SK-N-DZ (cell line): ENCODE measurements around the gene RUFY4. TPM values are rescaled to one million over a fixed set of nuclear protein-coding genes. Genes with fewer than 3 reads are reported as not detected.

Experiments used
- DNase-seq: peaks from one replicate; pipeline ENCODE4 v3.0.0-alpha.2; 2015; ENCODE audit warnings: low spot score
- polyA plus RNA-seq, 2 experiments: library from polyadenylated mRNA; depleted of rRNA; stranded (reverse); fragments of >200 nt; gene quantifications; 2 replicates each; pipeline ENCODE4 v1.2.3, GENCODE V29; 2014

The RUFY4 gene
- polyA plus RNA-seq (2014; cell fraction: cytosol; rRNA removed): 0.39 TPM in 1 of 2 replicates, not detected in the other
- polyA plus RNA-seq (2014; cell fraction: nucleus; rRNA removed): 1.1 and 2.0 TPM in 2 replicates

DNA sequence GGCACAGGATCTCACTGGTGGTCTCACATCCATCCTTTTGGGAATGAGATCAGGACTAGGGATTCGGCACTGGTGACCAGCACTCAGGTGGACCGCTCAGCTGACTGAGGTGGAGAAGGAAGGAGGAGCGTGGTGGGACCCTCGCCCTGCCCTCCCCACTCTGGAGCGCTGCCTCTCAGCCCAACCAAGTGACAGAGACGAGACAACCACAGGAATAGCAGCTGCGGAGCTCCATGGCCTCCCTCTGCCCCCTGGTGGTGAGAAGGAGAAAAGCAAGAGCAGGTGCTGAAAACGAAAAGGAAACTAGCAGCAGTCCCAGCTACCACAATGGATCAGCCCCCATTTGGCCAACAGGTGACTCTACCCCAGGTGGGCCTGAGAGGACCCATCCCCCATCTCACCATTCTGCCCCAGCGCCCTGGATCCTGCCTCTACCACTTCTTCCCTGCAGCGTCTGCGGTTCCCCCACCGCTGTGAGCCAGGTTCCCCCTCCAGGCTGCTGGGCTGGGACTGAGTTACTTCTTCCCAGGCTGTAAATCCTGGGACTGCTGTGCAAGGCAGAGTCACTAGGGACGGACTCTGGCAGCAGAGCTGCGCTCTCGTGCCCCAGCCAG lies at the start of gene RUFY4:
Gene RUFY4, plus strand, starts transcription at position 533 of the 614 bp plus-strand sequence. CDS start 1,353 bp downstream, outside the sequence.
- DNase-seq: peak; percentile 79

GRCh38 chr2:218019411-218020060 lies 49.5 kb upstream of the RUFY4 start:
- no peak for DNase-seq

DNA sequence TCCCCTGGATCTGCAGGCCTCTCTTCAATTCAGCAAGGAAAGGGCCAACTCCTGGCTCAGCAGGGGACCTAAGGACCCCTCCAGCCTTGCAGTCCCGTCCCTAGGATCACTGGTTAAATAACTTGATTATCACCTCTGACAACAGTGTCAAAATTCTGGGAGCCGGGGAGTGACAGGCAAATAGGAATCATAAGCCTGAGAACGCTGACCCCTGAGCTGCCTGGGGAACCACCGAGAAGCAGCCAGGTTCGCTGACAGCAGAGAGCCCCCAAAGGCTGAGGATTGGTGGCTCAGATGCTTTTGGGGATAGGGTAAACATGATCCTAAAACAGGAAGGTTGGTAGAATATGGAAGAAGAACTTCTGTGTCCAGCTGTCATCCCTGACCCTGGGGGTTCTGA lies 48.8 kb upstream of the RUFY4 start:
- DNase-seq: no peak

GRCh38 chr2:218020966-218021535 lies 48.0 kb upstream of the RUFY4 start:
- DNase-seq: no peak

DNA sequence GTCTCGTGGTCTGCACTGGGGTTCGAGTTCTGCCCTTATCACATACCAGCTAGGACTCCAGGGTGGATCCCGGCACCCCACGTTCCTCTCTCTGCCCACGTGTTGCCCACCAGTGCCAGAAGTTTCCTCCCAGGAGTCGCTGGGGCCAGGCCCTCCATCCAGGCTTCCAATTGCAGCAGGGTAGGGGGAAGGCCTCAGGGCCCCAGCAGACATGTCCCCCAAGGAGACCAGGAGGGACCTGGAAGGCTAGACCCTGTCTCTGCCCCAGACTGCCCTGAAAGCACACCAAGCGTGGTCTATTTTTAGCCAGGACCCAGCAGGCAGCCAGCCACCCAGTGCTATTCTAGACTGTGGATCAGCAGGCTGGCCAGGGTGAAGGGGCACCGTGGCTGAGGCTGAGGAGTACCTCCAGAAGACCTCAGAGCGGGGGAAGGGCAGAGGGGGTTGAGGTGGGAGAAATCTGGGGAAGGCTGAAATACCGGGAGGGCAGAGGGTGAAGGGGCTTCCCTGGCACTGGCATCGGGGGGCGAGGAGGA lies 47.4 kb upstream of the RUFY4 start:
- DNase-seq: no peak

- DNase-seq: no peak
Measured at GRCh38 chr2:218022131-218022850, 46.8 kb upstream of the RUFY4 start.

GRCh38 chr2:218022851-218023530 lies 46.1 kb upstream of the RUFY4 start:
- DNase-seq: no peak

- DNase-seq: no peak
Measured at GRCh38 chr2:218023636-218024035, 45.4 kb upstream of the RUFY4 start.

DNA sequence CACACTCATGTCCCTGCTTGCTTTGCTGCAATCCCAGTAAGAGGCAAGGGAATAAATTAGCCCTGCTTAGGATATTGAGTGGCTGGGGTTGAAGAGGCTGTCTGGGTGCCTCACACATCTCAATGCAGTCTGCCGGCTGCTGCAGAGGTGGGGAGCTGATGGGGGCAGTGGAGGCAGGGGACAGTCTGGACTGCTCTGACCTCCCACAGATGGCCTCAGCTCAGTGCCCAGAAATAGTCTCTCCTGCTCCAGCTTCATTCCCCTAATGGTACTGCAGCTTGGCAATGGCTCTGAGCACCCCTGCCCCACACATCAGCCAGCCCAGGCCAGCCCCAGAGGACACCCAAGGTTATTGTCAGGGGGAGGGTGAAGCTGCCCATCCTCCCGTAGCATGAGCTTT lies 44.7 kb upstream of the RUFY4 start:
- DNase-seq: no peak

DNA sequence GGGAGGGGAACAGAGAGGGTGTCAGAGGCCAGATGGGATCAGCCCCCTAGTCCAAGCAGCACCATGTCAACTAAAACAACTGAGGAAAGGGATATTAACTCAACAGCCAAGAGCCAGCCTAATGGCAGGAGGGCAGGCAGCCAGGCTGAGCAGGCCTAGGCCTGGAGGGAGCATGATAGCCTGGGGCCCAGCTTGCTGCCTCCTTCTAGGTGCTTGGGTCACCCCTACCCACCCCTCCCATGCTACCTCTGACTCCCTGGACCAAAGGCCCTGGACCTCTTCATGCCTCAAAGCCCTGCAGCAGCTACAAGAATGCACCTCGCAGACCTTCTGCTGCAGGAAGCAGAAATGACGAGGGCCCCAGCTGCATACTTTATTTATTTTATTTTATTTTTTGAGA lies 44.2 kb upstream of the RUFY4 start:
- DNase-seq: no peak

DNA sequence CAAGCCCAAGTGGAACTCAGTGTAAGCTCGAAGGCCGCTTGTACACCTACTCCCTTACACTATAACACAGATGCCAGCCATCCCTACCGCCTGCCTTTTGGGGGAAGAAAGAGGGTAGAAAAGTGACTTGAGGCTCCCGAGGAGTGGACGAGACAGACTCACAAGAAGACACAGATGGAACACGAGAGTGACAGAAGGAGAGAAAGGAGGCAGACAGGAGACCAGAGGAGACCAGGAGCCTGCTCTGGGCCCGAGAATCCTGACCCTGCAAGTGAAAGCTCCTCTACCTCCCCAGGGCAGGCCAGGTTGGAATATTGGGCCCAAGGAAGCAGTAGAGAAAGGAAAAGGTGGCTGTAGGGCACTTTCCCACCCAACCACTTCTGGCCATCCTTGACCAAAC lies 42.8 kb upstream of the RUFY4 start:
- DNase-seq: no peak

- DNase-seq: no peak
Measured at GRCh38 chr2:218026676-218027425, 42.2 kb upstream of the RUFY4 start.

GRCh38 chr2:218027426-218028188 lies 41.4 kb upstream of the RUFY4 start:
- no peak for DNase-seq

GRCh38 chr2:218028189-218028495 lies 40.9 kb upstream of the RUFY4 start:
- no peak for DNase-seq

GRCh38 chr2:218028562-218029348 lies 40.3 kb upstream of the RUFY4 start:
- no peak for DNase-seq

DNA sequence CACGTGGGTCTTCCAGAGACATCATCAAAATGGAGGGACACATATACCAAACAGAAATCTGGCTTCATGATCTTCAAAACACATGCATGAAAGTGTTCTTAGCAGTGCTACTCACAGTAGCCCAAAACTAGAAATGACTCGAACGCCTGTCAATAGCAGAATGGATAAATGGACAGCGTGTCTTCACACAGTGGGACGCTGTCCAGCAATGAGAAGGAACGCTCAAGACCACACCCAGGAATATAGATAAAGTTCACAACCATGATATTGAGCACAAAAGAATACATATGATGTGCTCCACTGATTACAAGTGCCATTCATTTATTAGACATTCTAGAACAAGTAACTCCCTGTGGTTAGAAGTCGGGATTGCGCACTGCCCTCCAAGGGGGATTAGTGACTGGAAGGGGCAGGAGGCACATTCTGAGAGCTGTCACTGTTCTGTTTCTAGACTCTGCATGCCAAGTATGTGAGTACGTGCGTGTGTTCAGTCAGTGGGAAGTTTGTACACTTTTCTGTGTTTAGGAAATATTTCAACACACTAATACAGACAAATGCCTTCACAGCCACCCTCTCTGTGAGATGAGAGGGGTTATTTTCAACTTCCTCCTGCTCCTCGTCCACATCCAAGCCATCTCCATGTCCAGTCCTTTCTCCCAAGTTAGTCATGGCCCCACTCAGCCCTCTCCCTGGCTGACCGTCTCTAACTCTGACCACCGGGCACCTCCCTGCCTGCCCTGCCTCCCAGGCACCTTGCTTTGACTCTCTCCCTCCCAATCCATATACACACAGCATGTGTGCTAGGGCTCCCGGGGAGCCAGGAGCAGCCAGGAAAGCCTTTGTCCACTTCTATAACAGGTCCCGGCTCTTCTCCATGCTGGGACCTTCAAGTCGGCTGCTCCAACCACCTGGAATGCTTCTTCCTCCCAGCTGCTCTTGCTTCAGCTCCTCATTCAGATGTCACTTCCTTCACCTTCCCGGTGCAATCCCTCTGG lies 39.4 kb upstream of the RUFY4 start:
- no peak for DNase-seq

GRCh38 chr2:218030409-218031195 lies 38.5 kb upstream of the RUFY4 start:
- no peak for DNase-seq
